NCI-H460 (cell line): Measurements from ENCODE around the gene GGCT. TPM values are rescaled to one million over a fixed set of nuclear protein-coding genes. Genes with fewer than 3 reads are reported as not detected.
A peak's percentile ranks its signal among the peaks of the same experiment; 100 is the strongest.

Experiments
- DNase-seq: peaks from one replicate; pipeline ENCODE4 v3.0.0-alpha.2; 2016; ENCODE audit warnings: low read depth; ENCODE audit errors: extremely low read depth
- total RNA-seq: library from RNA; depleted of rRNA; stranded (reverse); fragments of >200 nt; shearing (Covaris generic); gene quantifications from 2 replicates; pipeline ENCODE4 v1.2.3, GENCODE V29; 2014

Gene GGCT
- total RNA-seq, 1 experiment from 2014 or later, result 93.6 TPM

GRCh38 chr7:30465046-30465810, 39.4 kb downstream of the GGCT start:
- DNase-seq, result no peak

GRCh38 chr7:30464231-30464671, 40.4 kb downstream of the GGCT start:
- no peak for DNase-seq

DNA sequence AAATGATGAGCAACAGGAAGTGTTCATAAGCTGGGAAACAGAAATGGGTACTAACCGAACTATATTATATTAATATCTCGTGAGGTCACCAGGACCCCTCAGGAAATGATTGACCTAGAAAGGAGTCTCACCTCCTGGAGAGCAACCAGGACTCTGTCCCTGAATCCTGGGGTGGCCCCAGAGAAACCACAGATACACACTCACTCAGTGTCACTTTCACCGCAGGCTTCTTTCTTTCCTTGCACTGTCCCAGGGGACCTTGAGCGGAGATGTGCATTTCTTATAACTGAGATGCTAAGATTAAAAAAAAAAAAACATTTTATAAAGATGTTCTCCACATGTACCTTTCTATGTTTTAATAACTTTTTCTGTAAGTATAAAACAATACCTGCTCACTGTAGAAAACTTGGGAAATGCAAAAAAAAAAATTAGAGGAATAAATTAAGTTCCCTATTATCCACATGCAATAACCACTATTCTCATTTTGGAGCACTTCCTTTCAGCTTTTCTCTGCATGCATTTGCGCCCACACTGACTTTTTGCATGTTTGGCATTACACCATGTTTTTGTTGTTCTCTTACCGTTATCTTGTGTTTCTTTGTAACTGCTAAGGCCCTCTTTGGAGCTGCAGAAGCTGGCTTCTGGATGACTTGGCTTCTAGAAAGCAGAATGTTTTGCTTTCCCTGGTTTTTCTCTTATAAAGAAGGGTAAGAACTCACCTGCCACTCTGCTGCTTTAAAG, 41.1 kb downstream of the GGCT start:
- DNase-seq, result no peak

DNA sequence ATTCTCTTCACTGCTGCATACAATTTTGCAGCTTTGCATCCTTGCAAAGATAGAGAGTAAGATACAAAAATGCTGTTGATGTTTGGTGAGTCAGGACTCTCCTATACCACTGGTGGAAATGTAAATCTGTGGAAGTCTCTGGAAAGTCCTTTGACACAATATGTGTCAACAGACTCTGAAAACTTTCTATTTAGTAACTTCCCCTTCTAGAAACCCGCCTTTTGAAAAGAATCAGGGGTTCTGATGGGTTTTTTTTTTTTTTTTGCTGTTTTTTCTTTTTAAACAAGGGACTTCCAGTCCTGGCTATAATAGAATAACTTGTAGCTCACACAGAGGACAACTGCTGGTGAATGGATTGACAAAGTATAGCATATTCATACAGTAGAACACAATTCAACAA, 42.5 kb downstream of the GGCT start:
- no peak for DNase-seq

- no peak for DNase-seq
Observed at GRCh38 chr7:30460246-30460633, 44.4 kb downstream of the GGCT start.

DNA sequence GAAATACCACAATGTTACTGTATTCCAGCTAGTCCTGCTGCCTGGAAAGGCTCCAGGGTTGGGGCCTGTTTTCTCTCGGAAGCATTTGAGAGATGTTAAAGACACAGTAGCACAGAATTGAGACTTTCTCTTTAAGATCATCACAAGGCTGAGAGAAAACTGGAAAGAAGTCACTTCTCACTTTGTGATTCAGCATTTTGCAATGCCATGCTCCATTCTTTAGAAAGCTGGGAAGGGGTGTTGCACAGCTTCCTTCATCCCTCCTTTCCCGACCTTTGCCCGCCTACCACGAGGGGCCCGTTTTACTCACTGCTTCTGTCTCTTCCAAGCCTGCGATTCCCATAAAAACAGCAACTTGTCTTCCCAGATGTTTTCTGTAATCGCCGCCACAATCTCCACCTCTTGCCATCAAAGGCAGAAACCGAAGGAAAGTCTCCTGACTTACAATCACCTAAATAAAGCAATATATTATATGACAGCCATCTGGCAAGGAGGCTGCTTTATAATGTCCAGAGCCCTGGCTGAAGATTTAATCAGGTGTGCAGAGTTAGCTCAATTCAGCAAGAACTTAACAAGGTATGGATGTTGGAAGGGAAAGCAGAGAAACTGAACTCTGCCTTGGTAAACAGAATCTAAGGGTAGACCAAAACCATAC, 44.9 kb downstream of the GGCT start:
- peak; percentile 45 for DNase-seq

DNA sequence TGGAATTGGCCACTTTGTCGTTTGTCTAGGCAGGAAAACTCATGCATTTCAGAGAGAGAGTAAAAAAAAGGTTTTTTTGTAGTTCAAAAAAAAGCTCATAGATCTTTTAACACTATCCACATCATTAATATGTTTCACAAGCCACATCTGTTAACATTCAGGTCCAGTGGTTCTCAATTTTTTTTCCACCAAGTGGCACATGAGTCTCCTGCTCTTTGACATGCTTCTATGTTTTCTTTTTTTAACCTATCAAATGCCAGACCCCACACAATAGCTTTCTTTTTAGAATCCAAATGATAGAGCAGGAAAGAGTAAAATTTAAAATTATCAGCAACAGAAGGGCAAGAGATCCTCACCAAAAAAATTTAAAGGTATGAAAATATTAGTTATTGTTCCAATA, 46.3 kb downstream of the GGCT start:
- DNase-seq, result no peak

- DNase-seq, result no peak
Observed at GRCh38 chr7:30453921-30454320, 50.7 kb downstream of the GGCT start.

GRCh38 chr7:30453016-30453415, 51.6 kb downstream of the GGCT start:
- DNase-seq, result no peak

DNA sequence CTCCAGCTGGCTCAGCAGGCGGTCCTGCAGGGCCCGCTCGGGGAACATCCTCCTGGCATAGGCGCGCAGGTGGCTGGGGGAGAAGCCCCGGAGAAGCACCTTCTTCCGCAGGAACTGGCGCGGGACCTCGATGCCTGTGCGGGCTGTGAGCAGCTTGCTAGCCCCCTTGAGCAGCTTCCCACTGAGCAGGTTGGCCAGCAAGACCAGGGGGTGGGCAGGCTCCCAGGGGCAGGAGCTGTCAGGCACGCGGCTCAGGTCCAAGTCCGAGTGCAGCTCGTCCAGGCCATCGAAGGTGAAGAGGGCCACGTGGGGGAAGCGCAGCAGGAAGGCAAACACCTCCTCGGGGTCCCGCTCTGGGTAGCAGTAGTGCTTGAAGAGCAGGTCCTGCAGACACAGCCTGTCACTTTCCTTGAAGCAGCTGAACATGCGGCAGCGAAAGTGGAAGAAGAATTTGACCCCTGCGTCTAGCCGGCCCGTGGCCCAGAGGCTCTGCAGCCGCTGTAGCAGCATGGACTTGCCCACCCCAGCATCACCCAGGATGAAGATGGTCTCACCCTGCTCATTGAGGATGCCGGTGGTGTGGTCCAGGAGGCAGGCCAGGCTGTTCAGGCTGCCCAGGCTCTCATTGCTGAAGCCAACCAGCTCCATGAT, 52.2 kb downstream of the GGCT start:
- DNase-seq, result no peak

DNA sequence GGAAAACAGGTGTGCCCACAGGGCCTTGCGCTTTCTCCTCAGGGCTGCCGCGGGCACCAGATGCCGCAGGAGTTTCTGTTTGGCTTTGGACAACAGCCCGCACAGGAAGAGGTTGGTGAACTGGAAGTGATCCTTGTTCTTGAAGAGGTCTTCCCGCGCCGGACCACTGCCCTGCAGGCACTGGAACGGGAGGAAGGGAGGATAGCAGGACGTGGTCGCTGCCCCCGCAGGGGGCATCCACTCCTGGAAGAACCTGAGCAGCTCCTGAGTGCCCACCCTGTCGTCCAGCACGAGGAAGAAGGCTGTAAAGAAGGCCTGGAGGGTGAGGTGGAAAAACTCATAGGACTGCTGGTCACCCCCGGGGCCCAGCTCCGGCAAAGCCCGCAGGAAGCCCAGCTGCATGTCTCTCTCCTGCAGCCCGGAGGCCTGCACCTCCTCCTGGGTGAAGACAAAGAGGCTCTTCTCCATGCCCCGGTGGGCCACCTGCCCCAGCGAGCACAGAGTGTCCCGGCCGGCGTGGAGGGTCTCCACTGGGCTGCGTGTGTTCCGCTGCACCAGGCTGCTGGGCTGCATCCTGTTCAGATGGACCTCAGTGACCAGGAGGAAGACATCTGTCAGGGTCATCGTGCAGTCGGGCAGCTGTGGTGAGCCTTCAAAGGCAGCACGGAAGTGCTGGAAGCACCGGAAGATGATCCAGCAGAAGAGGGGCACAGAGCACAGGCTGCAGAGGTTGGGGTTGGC, 52.9 kb downstream of the GGCT start:
- DNase-seq, result no peak

DNA sequence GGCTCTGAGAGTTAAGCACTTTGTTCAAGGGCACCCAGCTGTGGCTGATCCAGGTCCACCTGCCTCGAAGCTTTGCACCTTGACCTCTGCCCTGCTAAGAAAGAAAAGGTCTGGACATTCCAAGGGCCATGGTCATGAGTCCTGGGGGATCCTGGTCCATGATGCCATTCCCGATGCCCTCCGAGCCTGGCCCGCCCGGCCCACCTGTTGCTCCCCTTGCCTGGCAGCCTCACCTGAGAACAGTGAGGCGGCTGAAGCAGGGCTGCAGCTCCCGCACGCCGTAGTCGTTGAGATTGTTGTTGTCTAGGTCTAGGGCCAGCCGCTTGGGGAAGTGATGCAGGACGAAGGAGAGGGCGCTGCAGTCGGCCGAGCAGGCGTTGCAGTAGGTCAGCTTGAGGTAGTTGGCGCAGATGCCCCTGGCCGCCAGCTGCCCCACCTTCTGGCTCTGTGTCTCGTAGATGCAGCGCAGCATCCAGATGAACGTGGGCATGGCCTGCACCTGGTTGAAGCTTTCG, 53.6 kb downstream of the GGCT start:
- DNase-seq, result no peak

DNA sequence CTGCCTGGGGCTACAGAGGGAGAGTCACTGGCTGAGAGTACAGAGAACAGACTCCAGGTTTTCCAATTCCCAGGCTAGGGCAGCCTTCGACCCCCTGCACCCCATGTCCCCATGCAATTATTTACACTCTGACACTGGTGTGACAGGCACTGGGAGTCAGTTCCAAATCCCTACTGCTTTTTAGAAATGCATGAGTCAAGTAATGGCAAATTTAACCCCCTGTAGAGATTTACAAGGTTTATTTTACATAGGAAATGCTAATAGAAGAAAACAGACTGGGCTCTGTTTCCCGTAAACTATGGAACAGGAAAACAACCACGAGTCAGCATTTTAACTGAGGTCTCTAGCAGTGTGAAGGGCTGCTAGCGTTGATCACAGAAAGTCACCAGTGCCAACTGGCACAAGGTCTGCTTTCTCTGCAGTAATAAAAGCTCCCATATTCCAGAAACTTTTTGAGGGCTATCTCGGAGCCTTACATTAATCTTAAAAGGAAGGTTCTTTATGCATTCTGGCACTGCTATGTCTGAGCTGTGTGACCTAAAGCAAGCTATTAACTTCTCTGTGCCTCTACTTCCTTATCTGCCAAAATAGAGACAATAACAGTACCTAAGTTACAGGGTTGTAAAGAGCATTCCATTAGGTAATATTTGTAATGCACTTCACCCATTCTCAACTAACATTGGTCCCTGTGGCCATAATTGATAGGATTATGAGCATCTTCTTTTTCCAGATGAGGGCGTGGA, 54.2 kb downstream of the GGCT start:
- no peak for DNase-seq

DNA sequence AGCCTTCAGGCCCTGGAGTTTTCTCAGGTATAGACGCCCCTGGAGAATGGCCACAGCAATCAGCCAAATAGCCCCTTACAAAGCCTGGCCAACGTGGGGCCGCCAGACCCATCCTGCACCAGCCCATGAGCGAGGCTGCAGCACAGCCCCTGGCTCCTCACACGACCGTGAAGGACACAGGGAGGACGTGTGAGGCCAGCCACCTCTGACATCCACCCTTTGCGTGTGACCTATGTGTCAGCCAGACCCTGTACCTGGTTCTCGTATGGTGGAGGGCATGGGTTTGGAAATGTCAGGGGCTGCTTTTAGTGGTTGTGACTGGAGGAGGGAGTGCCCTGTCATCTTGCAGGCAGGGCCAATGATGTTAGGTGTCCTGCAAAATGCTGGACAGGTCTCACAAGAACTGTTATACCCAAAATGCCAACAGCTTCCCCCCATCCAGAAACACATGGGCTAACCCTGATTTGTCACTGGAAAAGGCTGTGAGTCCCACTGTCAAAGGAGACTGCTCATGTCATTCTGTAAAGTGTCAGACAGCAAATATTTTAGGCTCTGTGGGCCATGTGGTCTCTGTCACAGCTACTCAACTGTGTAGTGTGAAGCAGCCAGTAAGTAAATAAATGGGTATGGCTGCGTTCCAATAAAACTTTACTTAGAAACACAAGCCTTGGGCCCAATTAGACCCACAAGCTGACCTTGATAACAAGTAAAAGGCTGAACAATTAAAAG, 56.0 kb downstream of the GGCT start:
- no peak for DNase-seq

DNA sequence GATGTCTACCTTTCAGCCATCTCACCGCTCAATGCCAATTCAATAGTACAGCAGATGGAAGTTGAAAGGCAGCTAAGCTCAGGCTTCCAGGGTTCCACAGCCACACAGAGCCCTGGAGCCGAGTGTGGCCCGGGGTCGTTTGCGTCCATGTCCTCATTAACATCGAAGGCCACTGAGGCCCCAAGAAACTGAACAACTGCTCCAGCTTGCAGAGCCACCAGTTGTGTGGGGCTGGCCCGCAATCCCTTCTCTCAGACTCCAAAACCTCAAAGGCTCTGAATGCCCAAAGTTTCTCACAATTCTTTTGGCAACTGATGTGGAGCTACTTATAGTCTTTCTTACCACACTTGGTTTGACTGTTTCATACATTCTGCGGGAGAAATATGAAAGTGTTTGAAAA, 57.2 kb downstream of the GGCT start:
- DNase-seq, result no peak
